Ascending aorta (tissue), 2 donors: Measurements from ENCODE around the gene RASGRF2. TPM values are rescaled to one million over a fixed set of nuclear protein-coding genes. Genes with fewer than 3 reads are reported as not detected.
A peak's percentile ranks its signal among the peaks of the same experiment; 100 is the strongest.

Source experiments
- DNase-seq, 2 donors: peaks; one replicate each; pipeline ENCODE4 v3.0.0-alpha.2; 2019; ENCODE audit warnings: low spot score in 2 of 2
- H3K27ac ChIP-seq, 2 donors: fragments of 200-600 bp; sonication (generic); one replicate each; pipeline ENCODE4 v1.5.1; 2016 to 2017; ENCODE audit warnings: mild to moderate bottlenecking in 1 of 2
- H3K27me3 ChIP-seq: fragments of 200-600 bp; sonication (generic); one replicate; pipeline ENCODE4 v1.5.1; 2017
- H3K36me3 ChIP-seq, 2 donors: fragments of 200-600 bp; sonication (generic); one replicate each; pipeline ENCODE4 v1.5.1; 2016
- H3K4me1 ChIP-seq, 2 donors: fragments of 200-600 bp; sonication (generic); one replicate each; pipeline ENCODE4 v1.5.1; 2016 to 2017; ENCODE audit warnings: mild to moderate bottlenecking in 1 of 2
- H3K4me3 ChIP-seq, 2 donors: fragments of 200-600 bp; sonication (generic); one replicate each; pipeline ENCODE4 v1.5.1; 2016 to 2017; ENCODE audit warnings: mild to moderate bottlenecking in 1 of 2
- H3K9me3 ChIP-seq, 2 donors: fragments of 200-600 bp; sonication (generic); one replicate each; pipeline ENCODE4 v1.5.1; 2016
- CTCF ChIP-seq, 3 experiments: fragments of 200-600 bp in 2 of 3; fragments of 450-650 bp in 1 of 3; sonication (generic) in 2 of 3; IDR thresholded peaks; one replicate each; pipeline ENCODE4 v1.5.1; 2016 to 2019; ENCODE audit warnings: antibody characterized with exemption in 3 of 3, mild to moderate bottlenecking in 1 of 3, moderate library complexity in 1 of 3
- intact Hi-C: fragments of 100-400 bp; cut with DNase I; formaldehyde crosslinking; loops from one replicate; pipeline ENCODE4 v1.15.1; 2023
- total RNA-seq: library from RNA; depleted of rRNA; stranded (reverse); fragments of >200 nt; gene quantifications from one replicate; pipeline ENCODE4 v1.1.0, GENCODE V29; 2016

The RASGRF2 gene
- total RNA-seq, 1 donor from 2014 or later = 16.9 TPM

GRCh38 chr5:81225463-81225862 lies 265.3 kb downstream of the RASGRF2 start:
- Histone ChIP-seq H3K27me3 (no peaks in the 10 kb centered on the region), H3K36me3 (no peaks in the 10 kb centered on the region), H3K9me3 (no peaks in the 10 kb centered on the region), H3K4me1 (no peaks in the 10 kb centered on the region), H3K27ac (no peak overlapping the region), H3K4me3 (no peak overlapping the region)
- no peak for TF ChIP-seq CTCF (IDR thresholded peaks at IDR 0.05)
- intact Hi-C loops = no loop called here
- DNase-seq = no peak

- Histone ChIP-seq H3K36me3 (no peaks in the 10 kb centered on the region), H3K4me1 (no peaks in the 10 kb centered on the region), H3K27me3 (no peaks in the 10 kb centered on the region), H3K4me3 (no peak overlapping the region), H3K27ac (no peak overlapping the region), H3K9me3 (no peaks in the 10 kb centered on the region)
- intact Hi-C loops = no loop called here
- TF ChIP-seq CTCF (IDR thresholded peaks at IDR 0.05) = no peak
- DNase-seq = no peak
Measured at GRCh38 chr5:81226286-81226685, 266.1 kb downstream of the RASGRF2 start.

- no peak for TF ChIP-seq CTCF (IDR thresholded peaks at IDR 0.05)
- Histone ChIP-seq H3K4me1 (no peaks in the 10 kb centered on the region), H3K27ac (no peak overlapping the region), H3K9me3 (no peaks in the 10 kb centered on the region), H3K36me3 (no peaks in the 10 kb centered on the region), H3K4me3 (no peak overlapping the region), H3K27me3 (no peaks in the 10 kb centered on the region)
- intact Hi-C loops = no loop called here
- DNase-seq = no peak
Measured at GRCh38 chr5:81226949-81227348, 266.8 kb downstream of the RASGRF2 start.

- no peaks in the 10 kb centered on the region for H3K36me3 ChIP-seq
- no peaks in the 10 kb centered on the region for H3K27me3 ChIP-seq
- DNase-seq = no peak
- intact Hi-C loops = no loop called here
- H3K27ac ChIP-seq = no peak overlapping the region
- no peaks in the 10 kb centered on the region for H3K9me3 ChIP-seq
- H3K4me3 ChIP-seq = no peak overlapping the region
- no peak for TF ChIP-seq CTCF (IDR thresholded peaks at IDR 0.05)
- H3K4me1 ChIP-seq = peaks cover 0 to 3% of the 10 kb centered on the region in 2 donors
Measured at GRCh38 chr5:81228084-81228483, 267.9 kb downstream of the RASGRF2 start.

GRCh38 chr5:81230416-81230815 lies 270.3 kb downstream of the RASGRF2 start:
- no peaks in the 10 kb centered on the region for H3K9me3 ChIP-seq
- intact Hi-C loops = loop anchor here (10.0 kb wide), 3 partner anchors 544 to 1716 kb away; partner anchors contain the start of genes ATG10 and HOMER1
- peaks cover 6 to 19% of the 10 kb centered on the region in 2 donors for H3K4me1 ChIP-seq
- H3K27ac ChIP-seq = peak overlapping the region; percentile 93 to 98
- H3K4me3 ChIP-seq = no peak overlapping the region
- H3K36me3 ChIP-seq = no peaks in the 10 kb centered on the region
- DNase-seq = no peak
- TF ChIP-seq CTCF (IDR thresholded peaks at IDR 0.05) = no peak
- H3K27me3 ChIP-seq = no peaks in the 10 kb centered on the region
